Measurements from ENCODE around the gene DNAJB7. TPM values are rescaled to one million over a fixed set of nuclear protein-coding genes. Genes with fewer than 3 reads are reported as not detected.
A peak's percentile ranks its signal among the peaks of the same experiment; 100 is the strongest.

DNAJB7 gene
- total and polyA plus RNA-seq, 2 of the 13 experiments (the other 11 are each of a cell fraction or from before 2014, with no cell fraction given), result not detected

DNA sequence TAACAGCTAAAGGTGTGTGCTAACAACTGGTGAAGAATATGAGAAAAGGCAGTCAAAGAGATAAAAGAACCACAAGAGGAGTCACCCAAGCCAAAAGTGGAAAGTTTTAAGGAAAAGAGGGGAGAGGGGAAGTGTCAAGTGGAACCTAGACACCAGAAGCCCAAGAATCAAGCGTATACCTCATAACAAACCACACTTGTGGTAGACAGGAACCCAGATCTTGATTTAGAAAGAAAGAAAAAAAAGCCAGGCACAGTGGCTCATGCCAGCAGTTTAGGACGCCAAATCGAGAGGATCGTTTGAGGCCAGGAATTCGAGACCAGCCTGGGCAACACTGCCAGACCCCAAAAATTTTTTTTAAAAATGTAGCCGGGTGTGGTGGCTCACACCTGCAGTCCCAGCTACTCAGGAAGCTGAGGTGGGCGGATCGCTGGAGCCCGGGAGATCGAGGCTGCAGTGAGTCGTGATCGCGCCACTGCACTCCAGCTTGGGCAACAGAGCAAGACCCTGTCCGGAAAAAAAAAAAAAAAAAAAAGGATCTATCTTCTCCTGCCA lies 43.6 kb downstream of the DNAJB7 start:
- in situ Hi-C loops (cut with HindIII; ENCODE audit: extremely low pct_ligation_motif_present, low pct_unique_long_range_greater_than_20kb) (no loop called here), intact Hi-C loops (cut with micrococcal nuclease; ENCODE audit: unreplicated experiment) (no loop called here)
- WGBS (ENCODE audit: low lambda C conversion rate), result 5% methylated on average over 14 of the region's 14 CpGs
- H3K9ac ChIP-seq (ENCODE audit: insufficient read depth, low read depth, low read length), result peak overlapping the region; percentile 85
- no peak for DNase-seq (ENCODE audit: low spot score)
- H3K4me2 ChIP-seq (ENCODE audit: low read depth, low read length), result peak overlapping the region; percentile 99
- H3K27ac ChIP-seq (ENCODE audit: extremely low read length, insufficient read depth, low read length), result peak overlapping the region; percentile 80
- no peak for FAIRE-seq
- H3K36me3 ChIP-seq (replicated peaks in 1 of 2; ENCODE audit: control insufficient read depth in 1 of 2, insufficient read depth in 2 of 2, low read length in 2 of 2), result no peaks in the 10 kb centered on the region; a peak in 1 of 5 replicates
- TF ChIP-seq ZNF460 (CRISPR knock-in tag; IDR thresholded peaks at IDR 0.05; ENCODE audit: borderline replicate concordance) (peak; percentile 85; the same call in 1 of the 2 replicates), ZNF766 (CRISPR knock-in tag; IDR thresholded peaks at IDR 0.05; ENCODE audit: borderline replicate concordance) (peak; percentile 47; the same call in 1 of the 2 replicates), ZNF121 (CRISPR knock-in tag; IDR thresholded peaks at IDR 0.05) (peak; percentile 75), ZNF616 (CRISPR knock-in tag; IDR thresholded peaks at IDR 0.05; ENCODE audit: low read depth) (no peak), PHF21A (CRISPR knock-in tag; IDR thresholded peaks at IDR 0.05) (no peak)
- H3K4me3 ChIP-seq (replicated peaks in 1 of 3; ENCODE audit: insufficient read depth in 1 of 3, low read depth in 2 of 3, low read length in 3 of 3), result peak overlapping the region; percentile 97 to 98 (median 98)
- TSS peak; percentile 47 for BruUV-seq (replicated peaks)
- no peak; the same call in 2 of the 3 replicates for ATAC-seq
- peaks cover 40% of the 10 kb centered on the region for H3K4me1 ChIP-seq (ENCODE audit: insufficient read depth, low read length)
- no peaks in the 10 kb centered on the region; a peak in 1 of 5 replicates for H3K27me3 ChIP-seq (ENCODE audit: control insufficient read depth in 1 of 2, insufficient read depth in 2 of 2, low read length in 2 of 2)
- H3K79me2 ChIP-seq (ENCODE audit: insufficient read depth, low read length), result peaks cover 43% of the 10 kb centered on the region
- ChIA-PET CTCF (ENCODE audit: low intra/inter-chr PET ratio, low total read pairs) (no interaction called here), POLR2A (interaction anchor here (0.7 to 1.5 kb wide), 2 partner anchors 71 to 183 kb away, joined by 4 read pairs; no protein-coding TSS in a partner anchor)
- H4K20me1 ChIP-seq (ENCODE audit: insufficient read depth, low read length), result no peaks in the 10 kb centered on the region
- H2AFZ ChIP-seq (ENCODE audit: low read length), result peak overlapping the region; percentile 48
- no peaks in the 10 kb centered on the region for H3K9me3 ChIP-seq (ENCODE audit: low read length)

DNA sequence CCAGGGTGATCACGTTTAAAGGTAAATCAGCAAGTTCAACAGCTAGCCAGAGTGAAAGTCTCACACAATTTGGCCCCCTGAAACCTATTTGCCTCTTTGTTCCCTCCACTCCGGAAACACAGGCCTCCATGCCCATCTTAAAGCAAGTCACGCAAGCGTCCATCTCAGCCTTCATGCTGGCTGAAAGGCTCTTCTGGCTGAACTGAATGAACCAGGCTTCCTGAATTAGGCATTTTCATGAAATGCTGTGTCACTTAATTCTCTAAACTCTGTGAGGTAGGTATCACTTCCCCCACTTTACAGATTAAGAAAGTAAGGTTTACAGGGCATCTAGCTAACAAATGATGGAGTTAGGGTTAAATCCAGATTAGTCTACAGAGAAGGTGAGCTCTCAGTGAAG lies 44.2 kb downstream of the DNAJB7 start:
- Histone ChIP-seq H3K9me3 (ENCODE audit: low read length) (no peaks in the 10 kb centered on the region), H3K4me3 (replicated peaks in 1 of 3; ENCODE audit: insufficient read depth in 1 of 3, low read depth in 2 of 3, low read length in 3 of 3) (peak overlapping the region in 2 of 3 experiments; percentile 97 to 98; a peak in 3 of 6 replicates), H2AFZ (ENCODE audit: low read length) (no peak overlapping the region), H3K4me2 (ENCODE audit: low read depth, low read length) (peak overlapping the region; percentile 99), H3K79me2 (ENCODE audit: insufficient read depth, low read length) (peaks cover 43% of the 10 kb centered on the region), H3K27ac (ENCODE audit: extremely low read length, insufficient read depth, low read length) (no peak overlapping the region), H3K27me3 (ENCODE audit: control insufficient read depth in 1 of 2, insufficient read depth in 2 of 2, low read length in 2 of 2) (no peaks in the 10 kb centered on the region; a peak in 1 of 5 replicates), H3K4me1 (ENCODE audit: insufficient read depth, low read length) (peaks cover 40% of the 10 kb centered on the region), H4K20me1 (ENCODE audit: insufficient read depth, low read length) (no peaks in the 10 kb centered on the region), H3K9ac (ENCODE audit: insufficient read depth, low read depth, low read length) (peak overlapping the region; percentile 85), H3K36me3 (replicated peaks in 1 of 2; ENCODE audit: control insufficient read depth in 1 of 2, insufficient read depth in 2 of 2, low read length in 2 of 2) (no peaks in the 10 kb centered on the region)
- no TSS peak for BruUV-seq (replicated peaks)
- intact Hi-C loops (cut with micrococcal nuclease; ENCODE audit: unreplicated experiment), result no loop called here
- TF ChIP-seq NR3C1 (CRISPR knock-in tag; IDR thresholded peaks at IDR 0.05) (no peak), MXI1 (IDR thresholded peaks at IDR 0.05; ENCODE audit: borderline replicate concordance, low read depth, low read length) (no peak), ZNF782 (CRISPR knock-in tag; IDR thresholded peaks at IDR 0.05; ENCODE audit: borderline replicate concordance) (no peak), ZNF564 (CRISPR knock-in tag; IDR thresholded peaks at IDR 0.05) (no peak), ZNF546 (CRISPR knock-in tag; conservative IDR thresholded peaks at IDR 0.05) (no peak), RFX1 (IDR thresholded peaks at IDR 0.05) (no peak), TCF12 (IDR thresholded peaks at IDR 0.05) (no peak), TCF12 (CRISPR knock-in tag; IDR thresholded peaks at IDR 0.05) (no peak), SMAD1 (CRISPR knock-in tag; IDR thresholded peaks at IDR 0.05; ENCODE audit: borderline replicate concordance, low read depth) (no peak), KLF11 (CRISPR knock-in tag; IDR thresholded peaks at IDR 0.05) (no peak)
- TF ChIP-seq, protein P1, sequence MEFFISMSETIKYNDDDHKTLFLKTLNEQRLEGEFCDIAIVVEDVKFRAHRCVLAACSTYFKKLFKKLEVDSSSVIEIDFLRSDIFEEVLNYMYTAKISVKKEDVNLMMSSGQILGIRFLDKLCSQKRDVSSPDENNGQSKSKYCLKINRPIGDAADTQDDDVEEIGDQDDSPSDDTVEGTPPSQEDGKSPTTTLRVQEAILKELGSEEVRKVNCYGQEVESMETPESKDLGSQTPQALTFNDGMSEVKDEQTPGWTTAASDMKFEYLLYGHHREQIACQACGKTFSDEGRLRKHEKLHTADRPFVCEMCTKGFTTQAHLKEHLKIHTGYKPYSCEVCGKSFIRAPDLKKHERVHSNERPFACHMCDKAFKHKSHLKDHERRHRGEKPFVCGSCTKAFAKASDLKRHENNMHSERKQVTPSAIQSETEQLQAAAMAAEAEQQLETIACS (CRISPR knock-in tag; IDR thresholded peaks at IDR 0.05), result no peak
- TF ChIP-seq, protein P2, sequence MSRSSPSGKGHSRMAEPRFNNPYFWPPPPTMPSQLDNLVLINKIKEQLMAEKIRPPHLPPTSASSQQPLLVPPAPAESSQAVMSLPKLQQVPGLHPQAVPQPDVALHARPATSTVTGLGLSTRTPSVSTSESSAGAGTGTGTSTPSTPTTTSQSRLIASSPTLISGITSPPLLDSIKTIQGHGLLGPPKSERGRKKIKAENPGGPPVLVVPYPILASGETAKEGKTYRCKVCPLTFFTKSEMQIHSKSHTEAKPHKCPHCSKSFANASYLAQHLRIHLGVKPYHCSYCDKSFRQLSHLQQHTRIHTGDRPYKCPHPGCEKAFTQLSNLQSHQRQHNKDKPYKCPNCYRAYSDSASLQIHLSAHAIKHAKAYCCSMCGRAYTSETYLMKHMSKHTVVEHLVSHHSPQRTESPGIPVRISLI (CRISPR knock-in tag; IDR thresholded peaks at IDR 0.05; ENCODE audit: borderline replicate concordance), result no peak
- POLR2A ChIA-PET, result no interaction called here
- WGBS (ENCODE audit: low lambda C conversion rate), result 85% methylated on average over 4 of the region's 4 CpGs
- FAIRE-seq (no peak), ATAC-seq (no peak), DNase-seq (ENCODE audit: low spot score) (no peak)
- CTCF ChIA-PET (ENCODE audit: low intra/inter-chr PET ratio, low total read pairs), result no interaction called here
- in situ Hi-C loops (cut with HindIII; ENCODE audit: extremely low pct_ligation_motif_present, low pct_unique_long_range_greater_than_20kb), result no loop called here

All from HepG2 (cell line).